HepG2 (cell line): ENCODE data around the gene GPS2. TPM values are rescaled to one million over a fixed set of nuclear protein-coding genes. Genes with fewer than 3 reads are reported as not detected.

ENCODE experiments used
- AGO1 ChIP-seq: fragments of 200-400 bp; formaldehyde crosslinking; IDR thresholded peaks from 2 replicates; pipeline ENCODE4 v1.6.1; 2017; ENCODE audit warnings: mild to moderate bottlenecking, low read depth, low read length, moderate library complexity; ENCODE audit not compliant: poor library complexity, severe bottlenecking
- MXI1 ChIP-seq: IDR thresholded peaks from 3 replicates; pipeline ENCODE4 v1.6.1; 2012; ENCODE audit warnings: low read depth, low read length, inconsistent platforms, borderline replicate concordance
- MYC ChIP-seq: sonication (generic); formaldehyde crosslinking; IDR thresholded peaks from 2 replicates; pipeline ENCODE4 v1.9.0; 2021; ENCODE audit warnings: missing genetic modification reagents, borderline replicate concordance
- PCBP2 ChIP-seq: fragments of 200-400 bp; formaldehyde crosslinking; optimal IDR thresholded peaks from 2 replicates; pipeline ENCODE3; 2018; ENCODE audit warnings: low read length, low read depth; ENCODE audit not compliant: poor library complexity, severe bottlenecking
- POLR2G ChIP-seq: fragments of 200-400 bp; formaldehyde crosslinking; IDR thresholded peaks from 2 replicates; pipeline ENCODE4 v1.6.1; 2018; ENCODE audit warnings: mild to moderate bottlenecking, low read depth, low read length, moderate library complexity
- REPIN1 ChIP-seq: sonication (generic); formaldehyde crosslinking; IDR thresholded peaks from 2 replicates; pipeline ENCODE4 v1.8.0; 2022; ENCODE audit warnings: missing genetic modification reagents, low read depth, mild to moderate bottlenecking, borderline replicate concordance
- SNAI1 ChIP-seq: sonication (generic); formaldehyde crosslinking; IDR thresholded peaks from 2 replicates; pipeline ENCODE4 v1.5.0; 2020; ENCODE audit warnings: mild to moderate bottlenecking, missing genetic modification reagents, borderline replicate concordance
- ZBTB7B ChIP-seq: sonication (generic); formaldehyde crosslinking; IDR thresholded peaks from 2 replicates; pipeline ENCODE4 v1.4.0; 2020; ENCODE audit warnings: missing genetic modification reagents
- ZNF230 ChIP-seq: sonication (generic); formaldehyde crosslinking; IDR thresholded peaks from 2 replicates; pipeline ENCODE4 v1.4.0; 2020; ENCODE audit warnings: mild to moderate bottlenecking, missing genetic modification reagents
- ZNF563 ChIP-seq: sonication (generic); formaldehyde crosslinking; IDR thresholded peaks from 2 replicates; pipeline ENCODE4 v1.8.0; 2022; ENCODE audit warnings: mild to moderate bottlenecking, moderate library complexity, missing genetic modification reagents
- ZNF674 ChIP-seq: sonication (generic); formaldehyde crosslinking; IDR thresholded peaks from 2 replicates; pipeline ENCODE4 v1.5.0; 2020; ENCODE audit warnings: low read depth, mild to moderate bottlenecking, missing genetic modification reagents
- polyA plus RNA-seq, 8 experiments: library from polyadenylated mRNA; depleted of rRNA in 3 of 8; stranded (reverse) in 7 of 8; unstranded in 1 of 8; fragments of >200 nt; fragmentation: Illumina TruSeq in 4 of 8; extraction: Trizol in 4 of 8; gene quantifications; 2 replicates each; pipeline versions ENCODE4 v1.2.1 to v1.2.3, GENCODE V29; 2011 to 2016; ENCODE audit warnings: low read depth in 4 of 8, missing spikeins in 1 of 8, mixed read lengths in 1 of 8; ENCODE audit not compliant: insufficient read depth in 1 of 8
- total RNA-seq, 5 experiments: library from RNA; depleted of rRNA; stranded (reverse); fragments of >200 nt; fragmentation: Illumina TruSeq; extraction: Trizol; gene quantifications; 2 replicates each; pipeline ENCODE4 v1.2.3, GENCODE V29; 2016; ENCODE audit warnings: low read depth in 1 of 5
- TF ChIP-seq, protein P1 (sequence below), 2 experiments: sonication (generic) in 1 of 2; formaldehyde crosslinking in 1 of 2; IDR thresholded peaks; 2 replicates each; pipeline versions ENCODE4 v1.4.0 to v1.6.1; 2016 to 2020; ENCODE audit warnings: borderline replicate concordance in 1 of 2, low read depth in 1 of 2, mild to moderate bottlenecking in 1 of 2, missing genetic modification reagents in 1 of 2
- TF ChIP-seq, protein P2 (sequence below): sonication (generic); formaldehyde crosslinking; IDR thresholded peaks from 2 replicates; pipeline ENCODE4 v1.5.0; 2020; ENCODE audit warnings: missing genetic modification reagents
- TF ChIP-seq, protein P3 (sequence below): sonication (generic); formaldehyde crosslinking; IDR thresholded peaks from 2 replicates; pipeline ENCODE4 v1.5.0; 2020; ENCODE audit warnings: mild to moderate bottlenecking, missing genetic modification reagents
- TF ChIP-seq, protein P4 (sequence below): sonication (generic); formaldehyde crosslinking; IDR thresholded peaks from 2 replicates; pipeline ENCODE4 v1.8.1; 2023; ENCODE audit warnings: mild to moderate bottlenecking, missing genetic modification reagents
- TF ChIP-seq, protein P5 (sequence below): sonication (generic); formaldehyde crosslinking; IDR thresholded peaks from 2 replicates; pipeline ENCODE4 v1.4.0; 2020; ENCODE audit warnings: mild to moderate bottlenecking, low read depth, missing genetic modification reagents

The GPS2 gene
- total and polyA plus RNA-seq, 2 of the 13 experiments (the other 11 are each of a cell fraction or from before 2014, with no cell fraction given): 58.0 to 59.4 TPM

DNA sequence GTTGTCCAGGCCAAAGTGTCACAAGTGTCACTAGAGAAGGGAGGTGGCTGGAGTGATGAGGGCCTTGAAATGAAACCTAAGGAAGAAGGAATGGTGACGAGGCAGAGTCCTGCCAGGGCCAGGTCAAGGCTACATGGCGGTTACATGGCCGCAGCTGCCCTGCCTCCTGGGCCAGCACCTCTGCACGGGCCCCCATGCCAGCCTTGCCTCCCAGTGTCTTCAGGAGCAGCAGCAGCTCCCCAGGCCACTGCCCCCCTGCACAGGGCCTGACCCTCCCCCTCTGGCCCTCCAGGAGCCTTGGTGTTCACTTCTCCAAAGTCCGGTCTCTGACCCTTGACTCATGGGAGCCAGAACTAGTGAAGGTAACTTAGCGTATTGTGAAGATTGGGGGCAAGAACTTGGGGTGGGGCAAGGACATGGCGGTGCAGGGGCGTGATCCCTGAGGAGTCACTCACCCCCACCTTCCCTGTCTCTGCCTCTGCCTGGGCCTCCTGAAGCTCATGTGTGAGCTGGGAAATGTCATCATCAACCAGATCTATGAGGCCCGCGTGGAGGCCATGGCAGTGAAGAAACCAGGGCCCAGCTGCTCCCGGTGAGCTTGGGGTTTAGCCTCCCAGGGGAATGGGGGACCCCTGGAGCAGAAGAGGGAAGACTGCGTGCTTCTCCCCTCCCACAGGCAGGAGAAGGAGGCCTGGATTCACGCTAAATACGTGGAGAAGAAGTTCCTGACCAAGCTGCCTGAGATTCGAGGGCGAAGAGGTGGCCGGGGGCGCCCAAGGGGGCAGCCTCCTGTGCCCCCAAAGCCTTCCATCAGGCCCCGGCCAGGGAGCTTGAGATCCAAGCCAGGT, 32.7 kb upstream of the GPS2 start (continued):
- TF ChIP-seq, protein P1, sequence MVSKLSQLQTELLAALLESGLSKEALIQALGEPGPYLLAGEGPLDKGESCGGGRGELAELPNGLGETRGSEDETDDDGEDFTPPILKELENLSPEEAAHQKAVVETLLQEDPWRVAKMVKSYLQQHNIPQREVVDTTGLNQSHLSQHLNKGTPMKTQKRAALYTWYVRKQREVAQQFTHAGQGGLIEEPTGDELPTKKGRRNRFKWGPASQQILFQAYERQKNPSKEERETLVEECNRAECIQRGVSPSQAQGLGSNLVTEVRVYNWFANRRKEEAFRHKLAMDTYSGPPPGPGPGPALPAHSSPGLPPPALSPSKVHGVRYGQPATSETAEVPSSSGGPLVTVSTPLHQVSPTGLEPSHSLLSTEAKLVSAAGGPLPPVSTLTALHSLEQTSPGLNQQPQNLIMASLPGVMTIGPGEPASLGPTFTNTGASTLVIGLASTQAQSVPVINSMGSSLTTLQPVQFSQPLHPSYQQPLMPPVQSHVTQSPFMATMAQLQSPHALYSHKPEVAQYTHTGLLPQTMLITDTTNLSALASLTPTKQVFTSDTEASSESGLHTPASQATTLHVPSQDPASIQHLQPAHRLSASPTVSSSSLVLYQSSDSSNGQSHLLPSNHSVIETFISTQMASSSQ (IDR thresholded peaks at IDR 0.05; ENCODE audit: low read depth): no peak
- TF ChIP-seq, protein P1 (CRISPR knock-in tag; IDR thresholded peaks at IDR 0.05; ENCODE audit: borderline replicate concordance): 0 out of 2 replicates have a peak, but pooled peaks have one; percentile 10
- no peak for TF ChIP-seq ZNF563 (CRISPR knock-in tag)
- TF ChIP-seq ZBTB7B (CRISPR knock-in tag): no peak
- TF ChIP-seq ZNF674 (CRISPR knock-in tag): no peak
- TF ChIP-seq, protein P2, sequence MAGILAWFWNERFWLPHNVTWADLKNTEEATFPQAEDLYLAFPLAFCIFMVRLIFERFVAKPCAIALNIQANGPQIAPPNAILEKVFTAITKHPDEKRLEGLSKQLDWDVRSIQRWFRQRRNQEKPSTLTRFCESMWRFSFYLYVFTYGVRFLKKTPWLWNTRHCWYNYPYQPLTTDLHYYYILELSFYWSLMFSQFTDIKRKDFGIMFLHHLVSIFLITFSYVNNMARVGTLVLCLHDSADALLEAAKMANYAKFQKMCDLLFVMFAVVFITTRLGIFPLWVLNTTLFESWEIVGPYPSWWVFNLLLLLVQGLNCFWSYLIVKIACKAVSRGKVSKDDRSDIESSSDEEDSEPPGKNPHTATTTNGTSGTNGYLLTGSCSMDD: no peak
- TF ChIP-seq AGO1: peak; percentile 68
- TF ChIP-seq MXI1: no peak
- TF ChIP-seq SNAI1: no peak
- TF ChIP-seq, protein P3, sequence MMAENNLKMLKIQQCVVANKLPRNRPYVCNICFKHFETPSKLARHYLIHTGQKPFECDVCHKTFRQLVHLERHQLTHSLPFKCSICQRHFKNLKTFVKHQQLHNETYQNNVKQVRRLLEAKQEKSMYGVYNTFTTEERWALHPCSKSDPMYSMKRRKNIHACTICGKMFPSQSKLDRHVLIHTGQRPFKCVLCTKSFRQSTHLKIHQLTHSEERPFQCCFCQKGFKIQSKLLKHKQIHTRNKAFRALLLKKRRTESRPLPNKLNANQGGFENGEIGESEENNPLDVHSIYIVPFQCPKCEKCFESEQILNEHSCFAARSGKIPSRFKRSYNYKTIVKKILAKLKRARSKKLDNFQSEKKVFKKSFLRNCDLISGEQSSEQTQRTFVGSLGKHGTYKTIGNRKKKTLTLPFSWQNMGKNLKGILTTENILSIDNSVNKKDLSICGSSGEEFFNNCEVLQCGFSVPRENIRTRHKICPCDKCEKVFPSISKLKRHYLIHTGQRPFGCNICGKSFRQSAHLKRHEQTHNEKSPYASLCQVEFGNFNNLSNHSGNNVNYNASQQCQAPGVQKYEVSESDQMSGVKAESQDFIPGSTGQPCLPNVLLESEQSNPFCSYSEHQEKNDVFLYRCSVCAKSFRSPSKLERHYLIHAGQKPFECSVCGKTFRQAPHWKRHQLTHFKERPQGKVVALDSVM (CRISPR knock-in tag): no peak
- TF ChIP-seq REPIN1: no peak
- TF ChIP-seq ZNF230: 0 out of 2 replicates have a peak, but pooled peaks have one; percentile 39
- no peak for TF ChIP-seq MYC (CRISPR knock-in tag)
- peak; percentile 24; the same call in 1 of the 2 replicates for TF ChIP-seq POLR2G
- TF ChIP-seq, protein P4, sequence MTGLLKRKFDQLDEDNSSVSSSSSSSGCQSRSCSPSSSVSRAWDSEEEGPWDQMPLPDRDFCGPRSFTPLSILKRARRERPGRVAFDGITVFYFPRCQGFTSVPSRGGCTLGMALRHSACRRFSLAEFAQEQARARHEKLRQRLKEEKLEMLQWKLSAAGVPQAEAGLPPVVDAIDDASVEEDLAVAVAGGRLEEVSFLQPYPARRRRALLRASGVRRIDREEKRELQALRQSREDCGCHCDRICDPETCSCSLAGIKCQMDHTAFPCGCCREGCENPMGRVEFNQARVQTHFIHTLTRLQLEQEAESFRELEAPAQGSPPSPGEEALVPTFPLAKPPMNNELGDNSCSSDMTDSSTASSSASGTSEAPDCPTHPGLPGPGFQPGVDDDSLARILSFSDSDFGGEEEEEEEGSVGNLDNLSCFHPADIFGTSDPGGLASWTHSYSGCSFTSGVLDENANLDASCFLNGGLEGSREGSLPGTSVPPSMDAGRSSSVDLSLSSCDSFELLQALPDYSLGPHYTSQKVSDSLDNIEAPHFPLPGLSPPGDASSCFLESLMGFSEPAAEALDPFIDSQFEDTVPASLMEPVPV (CRISPR knock-in tag): no peak
- TF ChIP-seq PCBP2: no peak
- TF ChIP-seq, protein P5, sequence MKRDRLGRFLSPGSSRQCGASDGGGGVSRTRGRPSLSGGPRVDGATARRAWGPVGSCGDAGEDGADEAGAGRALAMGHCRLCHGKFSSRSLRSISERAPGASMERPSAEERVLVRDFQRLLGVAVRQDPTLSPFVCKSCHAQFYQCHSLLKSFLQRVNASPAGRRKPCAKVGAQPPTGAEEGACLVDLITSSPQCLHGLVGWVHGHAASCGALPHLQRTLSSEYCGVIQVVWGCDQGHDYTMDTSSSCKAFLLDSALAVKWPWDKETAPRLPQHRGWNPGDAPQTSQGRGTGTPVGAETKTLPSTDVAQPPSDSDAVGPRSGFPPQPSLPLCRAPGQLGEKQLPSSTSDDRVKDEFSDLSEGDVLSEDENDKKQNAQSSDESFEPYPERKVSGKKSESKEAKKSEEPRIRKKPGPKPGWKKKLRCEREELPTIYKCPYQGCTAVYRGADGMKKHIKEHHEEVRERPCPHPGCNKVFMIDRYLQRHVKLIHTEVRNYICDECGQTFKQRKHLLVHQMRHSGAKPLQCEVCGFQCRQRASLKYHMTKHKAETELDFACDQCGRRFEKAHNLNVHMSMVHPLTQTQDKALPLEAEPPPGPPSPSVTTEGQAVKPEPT: no peak
